Measurements from ENCODE around the gene NDUFS8.

The NDUFS8 gene

DNA sequence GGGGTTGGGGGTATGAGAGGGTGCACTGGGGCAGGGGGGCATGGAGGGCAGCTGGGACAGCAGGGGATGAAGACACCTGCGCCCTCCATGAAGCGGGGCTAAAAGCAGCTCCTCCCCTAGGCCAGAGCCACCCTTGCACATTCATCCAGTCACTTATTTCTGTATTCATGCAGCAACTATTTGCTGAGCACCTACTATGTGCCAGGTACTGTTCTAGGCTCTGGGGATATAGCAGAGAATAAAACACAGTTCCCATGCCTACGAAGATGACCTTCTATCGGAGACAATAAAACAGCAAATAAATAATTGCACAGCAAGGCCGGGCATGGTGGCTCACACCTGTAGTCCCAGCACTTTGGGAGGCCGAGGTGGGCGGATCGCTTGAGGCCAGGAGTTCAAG, 15.0 kb upstream of the NDUFS8 start:
- no peak for DNase-seq (ENCODE audit: low read depth, low spot score)

DNA sequence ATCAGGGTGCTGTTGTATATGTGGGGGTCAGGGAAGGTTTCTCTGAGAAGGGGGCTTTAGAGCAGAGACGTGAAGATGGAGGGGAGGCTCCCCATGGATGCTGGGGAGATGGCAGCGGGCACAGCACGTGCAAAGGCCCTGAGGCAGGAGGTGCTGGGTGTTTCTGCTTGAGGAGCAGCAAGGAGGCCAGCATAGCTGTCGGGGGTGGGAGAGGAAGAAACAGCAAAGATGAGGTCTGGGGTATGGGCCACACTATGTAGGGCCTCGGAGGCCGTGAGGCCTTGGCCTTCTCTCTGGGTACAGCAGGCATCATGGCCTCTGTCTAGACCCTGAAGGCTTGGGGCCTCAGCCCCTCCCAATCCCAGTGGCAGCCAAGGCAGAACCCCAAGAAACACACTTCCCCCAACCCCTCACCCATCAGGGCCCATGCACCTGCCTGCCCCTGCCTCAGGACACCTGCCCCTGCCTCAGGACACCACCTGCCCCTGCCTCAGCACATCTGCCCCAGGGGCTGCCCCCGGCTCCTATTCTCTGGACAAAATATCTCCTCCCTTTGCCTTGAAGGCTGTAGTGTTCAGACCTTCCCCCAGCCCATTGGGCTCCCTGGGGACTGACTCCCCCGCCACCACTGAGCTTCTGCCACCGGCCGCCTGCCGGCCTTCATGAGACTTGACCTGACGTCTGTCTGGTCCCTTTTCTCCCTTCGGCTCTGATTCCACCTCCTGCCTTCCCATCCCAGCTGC, 14.1 kb upstream of the NDUFS8 start:
- DNase-seq (ENCODE audit: low read depth, low spot score): no peak

DNA sequence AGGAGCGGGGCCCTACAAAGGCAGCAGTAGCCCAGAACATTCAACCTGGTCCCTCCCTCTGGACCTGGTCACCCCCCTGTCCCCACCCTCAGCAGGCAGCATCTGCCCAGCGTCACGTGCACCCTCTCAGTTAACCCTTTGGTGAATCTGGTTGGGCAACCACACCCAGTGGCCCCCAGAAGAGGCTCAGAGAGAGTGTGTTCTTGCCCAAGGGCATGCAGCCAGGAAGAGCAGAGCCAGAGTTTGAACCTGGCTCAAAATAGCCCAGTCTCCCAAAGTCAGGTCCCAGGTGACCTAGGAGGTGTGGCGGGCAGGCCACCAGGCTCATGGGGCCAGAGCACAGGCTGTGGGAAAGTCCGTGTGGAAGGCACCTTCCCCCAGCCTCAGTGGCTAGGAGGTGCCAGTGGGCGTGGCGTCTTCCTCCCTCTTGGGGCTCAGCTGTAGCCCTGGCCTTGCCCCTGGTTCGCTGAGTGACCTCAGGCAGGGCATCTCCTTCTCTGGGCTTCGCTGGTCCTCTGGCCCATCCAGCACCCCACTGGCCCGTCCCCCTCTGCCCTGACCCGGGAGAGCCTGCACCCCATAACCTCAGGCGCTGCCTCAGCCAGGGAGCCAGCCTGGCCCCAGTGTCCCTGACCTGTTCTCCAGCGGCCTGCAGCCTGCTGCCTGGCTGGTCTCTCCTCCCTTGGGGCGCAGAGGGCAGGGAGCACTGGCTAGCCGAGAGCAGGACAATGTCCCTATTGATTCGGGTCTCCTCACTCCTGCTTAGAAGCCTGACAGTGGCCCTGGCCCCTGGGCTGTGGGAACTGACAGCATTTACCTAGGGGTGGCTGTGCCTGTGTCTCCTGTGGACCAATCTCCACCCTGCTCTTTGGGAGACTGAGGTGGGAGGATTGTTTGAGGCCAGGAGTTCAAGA, 13.3 kb upstream of the NDUFS8 start:
- DNase-seq (ENCODE audit: low read depth, low spot score): no peak

DNA sequence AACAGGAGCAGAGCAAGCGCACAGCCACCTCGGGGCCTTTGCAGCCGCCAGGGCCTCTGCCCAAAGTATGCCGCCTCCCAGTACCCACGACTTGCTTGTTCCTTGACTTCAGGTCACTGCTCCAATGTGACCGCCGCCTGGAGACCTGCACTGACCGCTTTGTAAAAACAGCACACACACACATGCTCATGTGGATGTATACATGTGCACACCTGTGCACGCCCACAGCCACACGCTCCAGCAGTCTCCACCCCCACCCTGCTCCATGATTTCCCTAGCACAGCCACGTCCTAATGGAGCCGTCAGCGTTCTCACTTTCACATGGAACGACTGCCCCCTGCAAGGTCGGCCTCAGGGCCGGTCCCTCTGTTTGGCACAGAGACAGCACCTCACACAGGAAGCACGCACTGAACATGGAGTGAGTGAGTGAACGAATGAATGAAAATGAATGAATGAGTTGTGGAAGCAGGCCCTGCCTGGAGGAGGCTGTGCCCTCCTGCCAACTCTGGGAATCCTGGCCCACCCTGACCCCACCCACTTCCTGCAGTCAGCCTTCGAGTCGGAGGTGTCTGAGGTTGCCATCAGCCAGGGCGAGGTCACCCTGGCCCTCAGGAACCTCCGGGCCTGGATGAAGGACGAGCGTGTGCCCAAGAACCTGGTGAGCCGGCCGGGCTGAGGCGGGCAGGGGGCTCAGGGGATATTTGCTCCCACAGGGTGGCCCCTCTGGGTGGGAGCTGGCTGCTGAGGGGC, 12.3 kb upstream of the NDUFS8 start:
- DNase-seq (ENCODE audit: low read depth, low spot score): no peak

DNA sequence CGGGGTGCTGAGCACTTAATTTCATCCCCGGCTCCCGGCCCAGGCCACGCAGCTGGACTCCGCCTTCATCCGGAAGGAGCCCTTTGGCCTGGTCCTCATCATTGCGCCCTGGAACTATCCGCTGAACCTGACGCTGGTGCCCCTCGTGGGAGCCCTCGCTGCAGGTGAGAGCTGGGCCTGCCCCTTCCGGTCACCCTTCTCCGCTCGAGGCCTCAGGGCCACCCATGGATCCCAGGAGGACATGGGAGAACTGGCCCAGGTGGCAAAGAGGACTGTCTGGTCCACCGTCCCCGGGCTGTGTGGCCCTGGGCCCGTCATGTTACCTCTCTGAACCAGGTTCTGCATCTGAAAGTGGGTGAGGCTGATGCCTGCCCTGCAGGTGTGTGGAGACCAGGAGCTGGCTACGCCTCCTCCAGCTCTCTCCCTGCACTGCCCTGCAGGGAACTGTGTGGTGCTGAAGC, 11.7 kb upstream of the NDUFS8 start:
- DNase-seq (ENCODE audit: low read depth, low spot score): no peak

DNA sequence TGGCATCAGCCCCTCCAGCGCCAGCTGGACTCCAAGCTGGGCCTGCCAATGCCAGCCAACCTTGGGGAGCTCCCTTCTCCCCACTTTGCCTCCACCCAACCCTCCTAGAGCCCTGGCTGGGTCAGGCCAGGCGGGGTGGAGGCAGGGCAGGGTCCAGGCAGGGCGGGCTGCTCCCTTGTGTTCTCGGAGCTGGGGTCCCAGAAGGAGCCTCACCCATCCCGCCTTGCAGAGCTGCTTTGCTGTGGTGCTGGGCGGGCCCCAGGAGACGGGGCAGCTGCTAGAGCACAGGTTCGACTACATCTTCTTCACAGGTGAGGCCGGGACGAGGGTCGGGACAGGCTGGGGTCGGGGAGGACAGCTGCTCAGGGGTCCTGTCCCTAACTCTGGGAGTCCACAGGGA, 11.0 kb upstream of the NDUFS8 start:
- DNase-seq (ENCODE audit: low read depth, low spot score): no peak

DNA sequence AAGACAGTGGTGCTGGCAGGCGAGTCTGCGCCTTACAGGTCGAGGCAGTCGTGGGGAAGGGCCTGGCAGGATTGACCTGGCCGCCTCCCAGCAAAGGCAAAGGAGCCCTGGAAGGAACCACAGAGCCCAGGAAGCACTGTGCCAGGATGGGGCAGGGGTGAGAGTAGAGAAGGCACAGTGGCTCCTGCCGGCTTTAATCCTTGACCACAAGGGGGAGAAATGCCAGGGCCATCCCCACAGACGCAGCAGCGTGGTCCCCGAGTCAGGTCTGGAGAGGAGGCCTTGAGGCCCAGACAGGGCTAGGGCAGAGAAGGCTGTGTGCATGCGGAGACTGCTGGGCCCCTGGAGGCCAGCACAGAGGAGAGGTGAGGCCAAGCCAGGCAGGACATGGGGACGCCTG, 9.9 kb upstream of the NDUFS8 start:
- no peak for DNase-seq (ENCODE audit: low read depth, low spot score)

DNA sequence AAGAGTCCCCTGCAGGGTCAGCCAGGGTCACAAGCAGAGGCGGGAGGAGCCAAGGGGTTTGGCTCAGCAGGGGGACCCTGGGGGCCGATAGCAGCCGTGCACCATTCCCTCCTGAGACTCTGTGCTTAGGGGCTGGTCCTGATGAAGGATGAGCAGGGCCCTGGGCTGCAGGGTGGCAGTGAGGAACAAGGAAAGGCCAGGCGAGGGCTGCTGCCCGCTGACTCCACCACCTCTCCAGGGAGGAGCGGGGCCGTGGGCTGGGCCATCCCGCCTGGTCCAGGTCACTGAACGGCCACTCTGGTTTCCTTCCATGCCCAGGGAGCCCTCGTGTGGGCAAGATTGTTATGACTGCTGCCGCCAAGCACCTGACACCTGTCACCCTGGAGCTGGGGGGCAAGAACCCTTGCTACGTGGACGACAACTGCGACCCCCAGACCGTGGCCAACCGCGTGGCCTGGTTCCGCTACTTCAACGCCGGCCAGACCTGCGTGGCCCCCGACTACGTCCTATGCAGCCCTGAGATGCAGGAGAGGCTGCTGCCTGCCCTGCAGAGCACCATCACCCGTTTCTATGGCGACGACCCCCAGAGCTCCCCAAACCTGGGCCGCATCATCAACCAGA, 9.2 kb upstream of the NDUFS8 start:
- DNase-seq (ENCODE audit: low read depth, low spot score): no peak

DNA sequence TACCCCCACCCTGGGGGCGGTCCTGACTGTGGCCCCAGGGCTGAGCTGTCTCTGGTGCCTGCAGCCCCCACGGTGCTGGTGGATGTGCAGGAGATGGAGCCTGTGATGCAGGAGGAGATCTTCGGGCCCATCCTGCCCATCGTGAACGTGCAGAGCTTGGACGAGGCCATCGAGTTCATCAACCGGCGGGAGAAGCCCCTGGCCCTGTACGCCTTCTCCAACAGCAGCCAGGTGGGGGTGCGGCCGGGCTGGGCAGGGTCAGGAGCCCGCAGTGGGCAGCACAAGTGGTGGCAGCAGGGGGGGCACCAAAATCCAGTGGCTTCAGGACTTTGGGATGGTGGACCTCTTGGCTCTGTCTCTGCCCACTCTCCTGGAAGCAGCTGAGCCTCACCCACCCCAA, 8.0 kb upstream of the NDUFS8 start:
- no peak for DNase-seq (ENCODE audit: low read depth, low spot score)

DNA sequence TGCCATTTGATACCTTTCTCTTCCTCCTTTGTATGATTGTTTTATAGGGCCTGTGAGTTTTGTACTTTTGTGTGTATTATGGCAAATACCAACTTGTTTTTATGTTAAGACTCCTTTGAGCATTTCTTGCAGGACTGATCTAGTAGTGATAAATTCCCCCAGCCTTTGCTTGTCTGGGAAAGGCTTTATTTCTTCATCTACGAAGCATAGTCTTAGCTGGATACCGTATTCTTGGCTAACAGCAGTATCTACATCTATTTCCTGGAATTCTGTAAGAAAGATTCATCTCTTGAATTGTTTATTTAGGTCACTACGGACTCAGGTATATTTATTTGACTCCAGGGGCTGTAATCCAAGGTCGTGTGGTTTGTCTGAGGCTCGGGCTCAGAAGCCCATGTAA, 6.0 kb upstream of the NDUFS8 start:
- no peak for DNase-seq (ENCODE audit: low read depth, low spot score)

DNA sequence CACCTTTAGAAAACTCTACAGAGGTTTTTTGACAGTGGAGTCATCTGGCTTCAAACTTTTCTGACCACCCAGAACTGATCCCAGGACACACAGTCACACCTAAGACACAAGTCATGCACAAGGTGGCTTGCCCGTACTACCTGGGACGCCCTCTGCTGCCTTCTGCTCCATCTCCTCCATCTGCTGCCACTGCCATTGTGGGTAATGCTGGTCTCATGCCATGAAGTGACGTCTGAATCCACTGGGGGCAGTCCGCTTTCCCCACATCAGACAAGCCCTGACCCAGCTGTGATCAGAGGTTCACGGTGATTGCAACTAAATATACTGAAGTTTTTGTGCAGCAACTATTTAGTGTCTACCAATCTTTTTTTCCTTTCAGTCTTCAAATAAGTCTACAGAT, 5.4 kb upstream of the NDUFS8 start:
- DNase-seq (ENCODE audit: low read depth, low spot score): no peak

DNA sequence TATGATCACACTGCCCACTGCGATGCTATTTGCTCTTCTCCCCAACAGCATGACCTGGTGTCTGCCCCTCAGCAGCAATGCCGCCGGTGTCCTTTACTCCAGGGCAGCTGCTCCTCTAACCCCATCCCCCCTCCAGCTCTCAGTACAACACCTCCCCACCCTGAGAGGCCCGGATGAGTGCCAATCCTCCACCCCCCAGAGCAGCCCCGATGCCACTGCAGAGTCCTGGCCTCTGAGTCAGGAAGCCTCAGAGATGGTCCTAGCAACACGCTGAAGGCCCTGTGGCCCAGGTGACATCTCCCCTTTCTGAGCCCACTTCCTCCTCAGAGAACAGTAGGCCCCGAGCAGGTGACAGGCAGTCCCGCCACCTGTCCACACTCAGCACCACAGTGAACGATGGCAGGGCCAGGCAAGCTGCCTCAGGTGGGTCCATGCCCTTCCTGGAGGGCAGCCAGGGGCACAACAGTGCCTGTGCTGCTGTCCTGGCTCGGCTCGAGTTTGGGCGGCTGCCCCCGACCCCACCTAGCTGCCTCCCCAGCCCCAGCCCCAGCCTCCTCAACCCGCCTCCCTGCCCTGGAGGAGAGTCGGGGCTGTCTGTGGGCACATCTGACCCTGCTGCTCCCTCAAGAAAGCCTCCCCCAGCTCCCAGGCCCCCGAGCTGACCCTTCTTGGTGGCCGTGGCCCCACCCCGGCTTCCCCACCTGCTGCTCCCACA, 3.9 kb upstream of the NDUFS8 start:
- no peak for DNase-seq (ENCODE audit: low read depth, low spot score)

DNA sequence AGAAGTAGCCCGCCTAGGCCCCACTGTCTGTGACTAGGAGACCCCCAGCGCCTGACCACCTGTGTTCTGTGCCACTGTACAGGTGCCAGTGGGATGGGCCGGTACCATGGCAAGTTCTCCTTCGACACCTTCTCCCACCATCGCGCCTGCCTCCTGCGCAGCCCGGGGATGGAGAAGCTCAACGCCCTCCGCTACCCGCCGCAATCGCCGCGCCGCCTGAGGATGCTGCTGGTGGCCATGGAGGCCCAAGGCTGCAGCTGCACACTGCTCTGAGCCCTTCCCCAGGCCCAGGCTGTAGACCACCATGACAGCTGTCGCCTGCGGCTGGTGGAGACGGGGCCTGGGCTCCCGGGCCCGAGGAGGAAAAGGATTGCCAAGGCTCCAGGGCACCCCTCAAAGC, 2.8 kb upstream of the NDUFS8 start:
- DNase-seq (ENCODE audit: low read depth, low spot score): no peak

DNA sequence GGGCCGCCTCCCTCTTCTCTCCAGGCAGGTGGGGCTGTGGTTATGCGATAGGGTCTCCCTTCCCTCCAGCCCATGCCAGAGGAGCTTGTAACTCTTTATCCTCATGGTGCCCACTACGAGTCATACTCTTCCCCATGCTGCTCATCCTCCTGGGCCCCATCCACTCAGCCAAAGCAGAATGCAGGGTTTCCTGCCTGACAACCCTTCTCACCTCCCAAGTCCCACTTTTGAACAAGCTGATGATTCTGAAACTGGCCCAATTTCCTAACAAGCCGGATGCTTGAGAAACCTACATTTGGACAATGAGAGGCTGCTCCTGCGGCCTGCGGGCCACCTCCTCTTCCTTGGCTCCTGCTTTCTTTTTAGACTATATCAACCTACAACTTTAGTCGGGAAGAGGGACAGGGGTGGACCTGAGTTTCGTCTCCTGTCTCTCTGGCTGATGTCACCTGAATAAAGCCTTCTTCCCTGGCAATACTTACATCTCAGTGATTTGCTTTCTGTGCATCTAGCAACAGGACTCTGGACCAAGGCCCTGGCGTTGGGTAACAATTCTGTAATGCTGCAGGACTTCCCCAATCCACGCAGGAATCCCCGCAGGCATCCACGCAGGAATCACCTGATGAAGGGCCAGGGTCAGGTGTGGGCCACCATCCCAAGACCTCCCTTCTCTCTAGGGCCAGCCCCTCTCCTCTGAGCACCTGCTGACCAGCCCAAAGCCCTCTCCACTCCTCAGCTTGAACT, 1.5 kb upstream of the NDUFS8 start:
- no peak for DNase-seq (ENCODE audit: low read depth, low spot score)

DNA sequence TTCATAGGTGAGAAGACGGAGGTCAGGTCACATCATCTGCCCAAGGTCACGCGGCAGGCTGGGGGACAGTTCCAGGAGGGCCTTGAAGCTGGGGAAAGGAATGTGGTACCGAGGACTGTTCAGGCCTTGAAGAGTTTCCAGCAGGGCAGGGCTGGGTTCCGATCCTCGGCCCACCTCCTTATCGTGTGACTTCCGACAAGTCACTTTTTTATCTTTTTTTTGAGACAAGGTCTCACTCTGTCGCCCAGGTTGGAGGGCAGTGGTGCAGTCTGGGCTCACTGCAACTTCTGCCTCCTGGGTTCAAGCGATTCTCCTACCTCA, 623 bp downstream of the NDUFS8 start:
- DNase-seq (ENCODE audit: low read depth, low spot score): no peak

DNA sequence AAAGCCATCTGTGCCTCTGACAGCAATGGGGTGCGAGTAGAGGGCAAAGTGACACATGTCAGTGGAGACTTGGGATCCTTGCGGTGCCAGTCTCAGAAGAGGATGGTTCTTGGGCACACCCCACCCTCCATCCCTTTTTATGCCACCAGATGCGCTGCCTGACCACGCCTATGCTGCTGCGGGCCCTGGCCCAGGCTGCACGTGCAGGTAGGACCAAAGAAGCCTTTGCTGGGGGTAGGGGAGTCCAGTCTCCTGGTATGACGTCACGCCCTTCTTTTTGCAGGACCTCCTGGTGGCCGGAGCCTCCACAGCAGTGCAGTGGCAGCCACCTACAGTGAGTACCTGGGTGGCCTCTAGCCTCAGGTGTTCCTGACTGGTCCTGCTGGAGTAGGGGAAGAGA, 1.5 kb downstream of the NDUFS8 start:
- no peak for DNase-seq (ENCODE audit: low read depth, low spot score)

DNA sequence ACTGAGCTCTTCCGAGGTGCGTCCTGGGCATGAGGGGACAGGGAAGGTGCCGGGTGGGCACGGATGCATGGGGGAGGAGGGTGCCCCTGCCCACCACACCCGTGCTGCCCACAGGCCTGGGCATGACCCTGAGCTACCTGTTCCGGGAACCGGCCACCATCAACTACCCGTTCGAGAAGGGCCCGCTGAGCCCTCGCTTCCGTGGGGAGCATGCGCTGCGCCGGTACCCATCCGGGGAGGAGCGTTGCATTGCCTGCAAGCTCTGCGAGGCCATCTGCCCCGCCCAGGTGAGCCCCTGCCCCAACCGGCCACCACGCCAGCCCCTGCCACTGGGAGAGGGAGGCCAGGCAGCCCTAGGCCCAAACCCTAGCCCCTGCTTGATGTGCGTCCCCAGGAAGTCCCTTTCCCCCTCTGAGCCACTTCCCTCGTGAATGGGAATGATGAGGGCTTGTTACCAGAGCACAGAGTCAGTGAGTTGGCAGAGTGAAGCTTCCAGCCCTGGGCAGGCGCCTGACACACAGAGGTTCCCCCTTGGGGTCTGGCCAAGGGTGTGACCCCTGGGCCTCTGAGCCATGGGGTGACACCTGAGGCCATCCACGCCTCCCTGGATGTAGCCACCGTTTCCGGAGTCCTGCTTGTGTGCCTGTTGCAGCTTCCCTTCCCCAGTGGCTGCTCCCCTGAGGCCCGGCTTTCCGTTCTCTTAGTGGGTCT, 2.7 kb downstream of the NDUFS8 start:
- DNase-seq (ENCODE audit: low read depth, low spot score): no peak

DNA sequence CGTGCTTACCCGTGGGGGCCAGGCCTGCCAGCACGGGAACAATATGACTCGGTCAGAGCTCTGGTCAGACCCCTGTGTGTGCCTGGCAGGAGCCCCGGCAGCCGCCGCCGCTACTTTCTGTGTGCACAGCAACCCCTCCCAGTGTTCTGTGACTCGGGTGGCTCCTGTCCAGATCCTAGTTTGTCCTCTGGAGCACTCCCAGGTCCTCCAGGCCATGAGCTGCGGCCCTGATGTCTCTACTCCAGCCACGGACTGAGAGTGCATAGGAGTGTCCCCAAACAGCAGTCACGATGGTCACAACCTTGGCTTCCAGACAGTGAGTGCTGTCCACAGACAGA, 3.2 kb downstream of the NDUFS8 start:
- no peak for DNase-seq (ENCODE audit: low read depth, low spot score)

DNA sequence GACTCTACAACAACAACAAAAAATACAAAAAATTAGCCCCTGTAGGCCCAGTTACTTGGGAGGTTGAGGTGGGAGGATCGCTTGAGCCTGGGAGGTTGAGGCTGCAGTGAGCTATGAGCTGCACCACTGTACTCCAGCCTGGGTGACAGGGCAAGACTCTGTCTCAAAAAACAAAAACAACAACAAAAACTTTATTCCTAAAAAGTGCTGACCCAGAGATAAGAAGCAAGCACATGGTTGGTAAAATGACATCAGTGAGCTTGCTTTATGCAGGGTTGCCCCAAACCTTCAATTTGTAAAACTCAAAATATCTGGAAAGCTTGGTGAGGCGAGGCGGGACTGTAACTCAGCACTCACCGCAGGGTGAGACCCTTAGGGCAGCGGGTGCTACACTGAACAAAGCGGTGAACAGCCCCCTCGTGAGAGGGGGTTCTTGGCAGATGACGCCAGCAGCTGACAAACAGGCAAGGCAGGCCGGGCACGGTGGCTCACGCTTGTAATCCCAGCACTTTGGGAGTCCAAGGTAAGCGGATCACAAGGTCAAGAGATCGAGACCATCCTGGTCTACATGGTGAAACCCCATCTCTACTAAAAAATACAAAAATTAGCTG, 4.9 kb downstream of the NDUFS8 start:
- no peak for DNase-seq (ENCODE audit: low read depth, low spot score)

Data from iPS DF 19.7 (cell line).